Mucosa of rectum (tissue), 2 donors: Measurements from ENCODE around the gene CFAP299.
"Not testable (repeated sequence)": the region's sequence is repeated elsewhere in the genome, so short reads cannot be mapped to it uniquely, and the experiment has no call there.

Source experiments
- H3K27ac ChIP-seq, 2 donors: one replicate each; pipeline ENCODE4 v1.7.0; 2013; ENCODE audit warnings: inconsistent platforms in 2 of 2, low read depth in 2 of 2, low read length in 2 of 2
- H3K27me3 ChIP-seq, 2 donors: one replicate each; pipeline ENCODE4 v1.7.0; 2013; ENCODE audit warnings: low read length in 2 of 2; ENCODE audit not compliant: control insufficient read depth in 2 of 2, insufficient read depth in 2 of 2
- H3K36me3 ChIP-seq, 2 donors: one replicate each; pipeline ENCODE4 v1.7.0; 2013; ENCODE audit warnings: low read length in 2 of 2; ENCODE audit not compliant: control insufficient read depth in 2 of 2, insufficient read depth in 2 of 2
- H3K4me1 ChIP-seq, 2 donors: one replicate each; pipeline ENCODE4 v1.7.0; 2013; ENCODE audit warnings: low read length in 2 of 2, mild to moderate bottlenecking in 1 of 2; ENCODE audit not compliant: control insufficient read depth in 2 of 2, insufficient read depth in 2 of 2
- H3K4me3 ChIP-seq, 2 donors: one replicate each; pipeline ENCODE4 v1.7.0; 2013; ENCODE audit warnings: low read length in 2 of 2
- H3K9ac ChIP-seq, 2 donors: one replicate each; pipeline ENCODE4 v1.7.0; 2013; ENCODE audit warnings: low read length in 2 of 2, low read depth in 1 of 2, mild to moderate bottlenecking in 1 of 2
- H3K9me3 ChIP-seq, 2 donors: one replicate each; pipeline ENCODE4 v1.7.0; 2013; ENCODE audit warnings: low read length in 2 of 2; ENCODE audit not compliant: control insufficient read depth in 2 of 2
- donor health status: healthy.
- donor health status: Normal muscosa, but diverticular disease.

Gene CFAP299

DNA sequence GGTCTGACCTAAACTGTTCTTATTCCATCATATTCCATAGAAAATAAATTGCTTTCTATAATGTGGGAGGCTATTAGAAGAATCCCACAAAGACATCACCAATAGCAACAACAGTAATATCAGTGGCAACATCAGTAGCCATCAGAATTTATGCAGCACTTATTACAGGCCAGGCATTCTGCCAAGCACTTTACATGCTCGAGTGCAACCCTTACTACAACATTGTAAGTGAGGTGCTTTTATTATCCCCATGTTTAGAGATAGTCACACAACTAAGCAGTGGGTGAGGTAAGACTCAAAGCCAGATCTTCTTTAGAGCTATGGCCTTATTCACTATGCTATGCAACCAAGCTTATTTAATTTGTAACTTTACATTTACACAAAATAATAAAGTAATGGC lies 377.9 kb downstream of the CFAP299 start:
- no peak overlapping the region for H3K27ac ChIP-seq
- no peak overlapping the region for H3K9ac ChIP-seq
- H3K36me3 ChIP-seq = no peaks in the 10 kb centered on the region
- H3K4me1 ChIP-seq = no peaks in the 10 kb centered on the region
- H3K9me3 ChIP-seq = no peaks in the 10 kb centered on the region
- H3K27me3 ChIP-seq = no peaks in the 10 kb centered on the region
- H3K4me3 ChIP-seq = no peak overlapping the region

DNA sequence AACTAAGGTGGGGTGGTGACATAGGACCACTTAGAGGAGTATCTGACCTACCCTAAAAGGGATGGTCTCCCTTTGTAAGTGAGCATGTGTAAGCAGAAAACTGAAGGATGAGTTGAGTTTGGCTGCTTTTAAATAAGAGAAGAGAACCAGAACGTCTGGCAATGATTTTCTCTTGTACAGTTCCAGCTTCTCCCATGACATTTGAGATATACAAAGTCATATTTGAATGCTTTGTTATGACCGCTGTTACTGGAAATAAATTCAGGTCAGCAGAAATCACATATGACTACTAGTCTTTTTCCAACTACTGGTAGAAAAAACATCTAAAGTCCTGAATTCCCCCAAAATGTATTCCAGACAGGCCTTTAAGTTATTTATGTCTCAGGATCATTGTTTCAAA lies 381.7 kb downstream of the CFAP299 start:
- H3K4me3 ChIP-seq = no peak overlapping the region
- no peaks in the 10 kb centered on the region for H3K4me1 ChIP-seq
- H3K36me3 ChIP-seq = no peaks in the 10 kb centered on the region
- H3K9me3 ChIP-seq = no peaks in the 10 kb centered on the region
- no peaks in the 10 kb centered on the region for H3K27me3 ChIP-seq
- H3K9ac ChIP-seq = no peak overlapping the region
- H3K27ac ChIP-seq = no peak overlapping the region

DNA sequence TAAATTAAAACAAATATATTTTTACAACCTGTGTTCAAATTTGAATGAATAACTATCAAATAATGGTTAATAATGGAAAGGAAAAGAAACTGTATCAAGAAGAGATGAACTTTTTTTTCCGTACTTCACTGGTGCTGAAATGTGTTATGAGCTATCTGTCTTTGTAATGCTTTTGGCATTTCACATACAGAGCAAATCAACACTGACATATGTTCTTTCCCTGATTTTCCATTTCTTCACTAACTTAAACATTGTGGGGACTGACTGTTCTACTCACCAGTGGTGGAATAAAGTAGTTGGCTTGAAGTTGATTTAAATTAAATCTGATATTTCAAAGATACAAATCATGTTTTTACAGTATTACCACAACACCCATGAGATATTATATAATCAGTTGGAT lies 390.9 kb downstream of the CFAP299 start:
- Histone ChIP-seq H3K27ac (no peak overlapping the region), H3K27me3 (no peaks in the 10 kb centered on the region), H3K36me3 (no peaks in the 10 kb centered on the region)

DNA sequence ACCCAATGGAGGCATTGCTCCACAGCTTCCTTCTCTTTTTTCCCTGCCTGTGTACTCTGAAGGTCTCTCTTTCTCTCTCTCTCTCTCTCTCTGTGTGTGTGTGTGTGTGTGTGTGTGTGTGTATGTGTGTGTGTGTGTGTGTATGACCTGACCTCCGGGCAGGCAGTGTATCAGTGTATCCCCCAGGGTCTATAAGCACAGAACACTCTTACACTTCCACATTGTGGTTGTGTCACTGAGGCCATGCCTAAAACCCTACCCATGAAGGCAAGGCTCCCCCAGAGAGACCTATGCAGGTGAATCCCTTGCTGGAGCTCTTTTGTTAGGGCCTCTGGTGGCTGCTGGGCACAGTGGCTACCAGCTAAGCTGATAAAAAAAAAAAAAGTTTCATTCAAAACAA lies 394.6 kb downstream of the CFAP299 start:
- Histone ChIP-seq H3K4me3 (no peak overlapping the region), H3K27ac (no peak overlapping the region), H3K4me1 (no peaks in the 10 kb centered on the region), H3K9ac (no peak overlapping the region), H3K27me3 (no peaks in the 10 kb centered on the region), H3K36me3 (no peaks in the 10 kb centered on the region), H3K9me3 (no peaks in the 10 kb centered on the region)

More for the DNA sequence above, 390.9 kb downstream of the CFAP299 start:
- no peaks in the 10 kb centered on the region for H3K9me3 ChIP-seq
- H3K4me3 ChIP-seq = no peak overlapping the region
- H3K4me1 ChIP-seq = no peaks in the 10 kb centered on the region
- no peak overlapping the region for H3K9ac ChIP-seq

DNA sequence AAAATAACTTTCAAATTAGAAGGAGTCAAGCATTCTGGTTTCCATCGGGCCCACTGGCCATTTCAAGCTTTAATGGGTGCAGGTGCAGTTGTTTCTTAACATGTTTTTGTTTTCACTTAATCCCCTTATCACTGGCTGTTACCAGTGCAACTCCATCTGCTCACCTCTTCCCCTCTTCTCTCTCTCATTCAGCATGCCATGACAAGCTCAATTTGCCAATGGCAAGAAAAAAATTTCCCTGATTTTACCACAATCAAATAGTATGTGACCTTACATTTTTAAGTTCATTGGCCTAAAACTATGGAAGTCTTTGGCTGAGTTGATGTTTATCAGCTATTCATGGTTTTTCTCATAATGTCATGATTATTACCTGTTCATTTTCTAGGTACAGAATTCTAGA lies 395.9 kb downstream of the CFAP299 start:
- no peak overlapping the region for H3K27ac ChIP-seq
- H3K27me3 ChIP-seq = no peaks in the 10 kb centered on the region
- no peaks in the 10 kb centered on the region for H3K9me3 ChIP-seq
- no peaks in the 10 kb centered on the region for H3K36me3 ChIP-seq
- no peaks in the 10 kb centered on the region for H3K4me1 ChIP-seq
- H3K4me3 ChIP-seq = no peak overlapping the region
- no peak overlapping the region for H3K9ac ChIP-seq

GRCh38 chr4:80732010-80732409 lies 396.5 kb downstream of the CFAP299 start:
- no peaks in the 10 kb centered on the region for H3K4me1 ChIP-seq
- no peak overlapping the region for H3K9ac ChIP-seq
- H3K27me3 ChIP-seq = no peaks in the 10 kb centered on the region
- no peaks in the 10 kb centered on the region for H3K36me3 ChIP-seq
- H3K27ac ChIP-seq = no peak overlapping the region
- no peak overlapping the region for H3K4me3 ChIP-seq
- H3K9me3 ChIP-seq = no peaks in the 10 kb centered on the region

DNA sequence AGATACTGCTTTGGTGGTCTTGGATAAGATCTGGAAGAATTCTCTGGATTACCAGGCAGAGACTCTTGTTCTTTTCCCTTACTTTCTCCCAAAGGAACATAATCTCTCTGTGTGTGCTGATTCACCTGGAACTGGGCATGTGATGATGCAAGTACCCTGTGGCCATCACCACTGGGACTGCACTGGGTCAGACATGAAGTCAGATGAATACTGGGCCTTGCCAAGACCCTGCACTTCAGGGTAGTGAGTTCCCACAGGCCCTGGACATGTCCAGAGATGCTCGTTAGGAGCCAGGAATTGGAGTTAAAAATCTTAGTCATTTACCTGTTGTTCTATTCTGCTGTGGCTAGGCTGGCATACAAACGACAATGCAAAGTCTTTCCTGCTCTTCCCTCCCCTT lies 404.8 kb downstream of the CFAP299 start:
- no peak overlapping the region for H3K9ac ChIP-seq
- no peaks in the 10 kb centered on the region for H3K4me1 ChIP-seq
- no peak overlapping the region for H3K27ac ChIP-seq
- no peak overlapping the region for H3K4me3 ChIP-seq
- no peaks in the 10 kb centered on the region for H3K9me3 ChIP-seq
- H3K36me3 ChIP-seq = no peaks in the 10 kb centered on the region
- H3K27me3 ChIP-seq = no peaks in the 10 kb centered on the region

- not testable (repeated sequence) for H3K4me3 ChIP-seq, H3K4me1 ChIP-seq, H3K9ac ChIP-seq, H3K36me3 ChIP-seq, H3K27ac ChIP-seq, H3K27me3 ChIP-seq, H3K9me3 ChIP-seq
Observed at GRCh38 chr4:80749558-80749957, 414.0 kb downstream of the CFAP299 start.

DNA sequence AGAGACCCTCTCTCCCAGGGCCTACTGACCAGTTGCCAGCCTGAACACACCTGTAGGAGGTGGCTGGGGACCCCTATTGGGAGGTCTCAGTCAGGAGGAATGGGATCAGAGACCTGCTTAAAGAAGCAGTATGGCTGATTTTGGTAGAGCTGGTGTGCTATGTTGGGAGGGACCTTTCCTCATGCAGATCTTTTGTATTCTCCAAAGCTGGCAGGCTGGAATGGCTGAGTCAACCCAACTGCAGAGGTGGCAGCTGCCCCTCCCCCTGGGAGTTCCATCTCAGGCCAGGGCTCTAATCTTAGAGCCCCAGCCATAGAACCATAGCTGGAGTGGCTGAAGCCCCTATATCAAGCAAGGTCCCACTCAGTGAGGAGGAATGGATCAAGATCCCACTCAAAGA lies 415.7 kb downstream of the CFAP299 start:
- no peaks in the 10 kb centered on the region for H3K9me3 ChIP-seq
- H3K9ac ChIP-seq = no peak overlapping the region
- no peaks in the 10 kb centered on the region for H3K36me3 ChIP-seq
- H3K27ac ChIP-seq = no peak overlapping the region
- no peaks in the 10 kb centered on the region for H3K27me3 ChIP-seq
- H3K4me3 ChIP-seq = no peak overlapping the region
- H3K4me1 ChIP-seq = no peaks in the 10 kb centered on the region

- Histone ChIP-seq H3K4me3 (no peak overlapping the region), H3K9ac (no peak overlapping the region), H3K36me3 (no peaks in the 10 kb centered on the region), H3K9me3 (no peaks in the 10 kb centered on the region), H3K27ac (no peak overlapping the region), H3K27me3 (no peaks in the 10 kb centered on the region), H3K4me1 (no peaks in the 10 kb centered on the region)
Observed at GRCh38 chr4:80767944-80768343, 432.4 kb downstream of the CFAP299 start.

DNA sequence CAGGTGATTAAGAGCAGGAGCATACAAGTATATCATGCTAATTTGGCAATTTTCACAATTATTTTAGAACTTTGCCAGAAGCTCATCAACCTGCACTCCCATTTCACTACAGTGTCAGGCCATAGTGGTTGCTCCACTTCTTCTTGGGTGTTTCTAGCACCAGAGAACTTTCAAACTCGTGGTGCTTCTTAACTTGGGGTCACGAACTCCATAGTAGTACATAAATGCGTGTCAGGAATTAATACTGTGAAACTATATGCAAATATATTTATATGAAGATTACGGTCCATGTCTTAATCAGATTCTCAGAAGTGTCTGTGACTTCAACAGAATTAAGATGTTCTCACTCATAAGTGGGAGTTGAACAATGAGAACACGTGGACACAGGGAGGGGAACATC lies 440.6 kb downstream of the CFAP299 start:
- Histone ChIP-seq H3K27ac (no peak overlapping the region), H3K36me3 (no peaks in the 10 kb centered on the region), H3K4me3 (no peak overlapping the region), H3K4me1 (no peaks in the 10 kb centered on the region), H3K9me3 (no peaks in the 10 kb centered on the region), H3K27me3 (no peaks in the 10 kb centered on the region), H3K9ac (no peak overlapping the region)
